IPS DF 19.7 (cell line): ENCODE measurements around the gene AMZ1.
"Not testable (repeated sequence)": the region's sequence is repeated elsewhere in the genome, so short reads cannot be mapped to it uniquely, and the experiment has no call there.

ENCODE experiments used
- DNase-seq: peaks from one replicate; pipeline ENCODE4 v3.0.0-alpha.2; 2013; ENCODE audit warnings: low read depth, low spot score

Gene AMZ1

GRCh38 chr7:2691011-2691707 lies 3.2 kb downstream of the AMZ1 start:
- no peak for DNase-seq

GRCh38 chr7:2691932-2692439 lies 4.0 kb downstream of the AMZ1 start:
- DNase-seq = not testable (repeated sequence)

GRCh38 chr7:2692543-2692942 lies 4.5 kb downstream of the AMZ1 start:
- no peak for DNase-seq

- DNase-seq = not testable (repeated sequence)
These were observed 5.6 kb downstream of the AMZ1 start for GRCh38 chr7:2693420-2694121.

GRCh38 chr7:2694122-2694436 lies 6.1 kb downstream of the AMZ1 start:
- not testable (repeated sequence) for DNase-seq

GRCh38 chr7:2698581-2699288 lies 10.7 kb downstream of the AMZ1 start:
- no peak for DNase-seq

GRCh38 chr7:2699289-2699620 lies 11.3 kb downstream of the AMZ1 start:
- no peak for DNase-seq

- DNase-seq = no peak
These were observed 12.3 kb downstream of the AMZ1 start for GRCh38 chr7:2700141-2700850.

- no peak for DNase-seq
These were observed 13.4 kb downstream of the AMZ1 start for GRCh38 chr7:2701424-2701823.

GRCh38 chr7:2701832-2702593 lies 14.0 kb downstream of the AMZ1 start:
- DNase-seq = no peak

- DNase-seq = no peak
These were observed 14.6 kb downstream of the AMZ1 start for GRCh38 chr7:2702594-2702957.

GRCh38 chr7:2705371-2706096 lies 17.5 kb downstream of the AMZ1 start:
- DNase-seq = no peak

- DNase-seq = no peak
These were observed 18.7 kb downstream of the AMZ1 start for GRCh38 chr7:2706685-2707126.

- no peak for DNase-seq
These were observed 19.5 kb downstream of the AMZ1 start for GRCh38 chr7:2707481-2707880.

GRCh38 chr7:2708041-2708440 lies 20.0 kb downstream of the AMZ1 start:
- no peak for DNase-seq

GRCh38 chr7:2708547-2709310 lies 20.7 kb downstream of the AMZ1 start:
- no peak for DNase-seq

GRCh38 chr7:2709553-2710285 lies 21.7 kb downstream of the AMZ1 start:
- DNase-seq = peak; percentile 59

- DNase-seq = no peak
These were observed 22.3 kb downstream of the AMZ1 start for GRCh38 chr7:2710286-2710655.

GRCh38 chr7:2710901-2711551 lies 23.0 kb downstream of the AMZ1 start:
- DNase-seq = no peak
